NT2/D1 (cell line): Measurements from ENCODE around the gene WDR45B.

Experiments used
- YY1 ChIP-seq: IDR thresholded peaks from 2 replicates; pipeline ENCODE4 v1.6.1; 2011; ENCODE audit not compliant: insufficient read length, insufficient read depth
- ZNF274 ChIP-seq: IDR thresholded peaks from 2 replicates; pipeline ENCODE4 v1.6.1; 2011; ENCODE audit warnings: mild to moderate bottlenecking, low read depth, low read length

- TF ChIP-seq YY1: no peak
- TF ChIP-seq ZNF274: no peak
Measured at GRCh38 chr17:82569621-82570020, 78.6 kb downstream of the WDR45B start.
